ENCODE data around the gene HAP1. TPM values are rescaled to one million over a fixed set of nuclear protein-coding genes. Genes with fewer than 3 reads are reported as not detected.
"Not testable (repeated sequence)": the region's sequence is repeated elsewhere in the genome, so short reads cannot be mapped to it uniquely, and the experiment has no call there.

Gene HAP1
- total and polyA plus RNA-seq, 7 experiments from 2014 or later: 0.08 TPM; not detected in 6

GRCh38 chr17:41689497-41690299, 44.7 kb downstream of the HAP1 start:
- DNase-seq (peak in 8 of 9 donors; percentile 43 to 78 (median 68)), ATAC-seq (no peak)
- peaks cover 0 to 36% (median 0%) of the 10 kb centered on the region in 11 donors for H3K9me3 Mint-ChIP-seq
- CTCF ChIA-PET: interaction anchor here (0.6 to 5.9 kb wide), 5 partner anchors 11 to 1620 kb away, joined by 3 to 74 read pairs (median 4); no protein-coding TSS in a partner anchor
- no peaks in the 10 kb centered on the region for H3K27me3 ChIP-seq (ENCODE audit: control insufficient read depth in 2 of 2, insufficient read depth in 2 of 2, low read length in 2 of 2)
- peaks cover 34 to 58% (median 37%) of the 10 kb centered on the region in 3 experiments for H3K36me3 ChIP-seq (ENCODE audit: control insufficient read depth in 2 of 3, insufficient read depth in 3 of 3, low read length in 3 of 3)
- intact Hi-C loops (cut with micrococcal nuclease): loop anchor here (1.0 to 5.0 kb wide), 9 partner anchors 121 to 1698 kb away; partner anchors contain the start of genes P3H4 (in 2 of the 2), ACLY (in 1 of the 2), KLHL11 (in 1 of the 2) and NBR1 (in 1 of the 2)
- peaks cover 0 to 9% (median 0%) of the 10 kb centered on the region in 5 donors for H3K27me3 Mint-ChIP-seq
- H3K27ac ChIP-seq (ENCODE audit: low read depth, low read length): peak overlapping the region; percentile 99
- peak overlapping the region; percentile 90 to 99 (median 96) for H3K4me3 Mint-ChIP-seq
- peak overlapping the region; percentile 98 to 99 (median 99) for H3K27ac Mint-ChIP-seq
- peaks cover 8 to 40% (median 36%) of the 10 kb centered on the region in 5 donors for H3K36me3 Mint-ChIP-seq
- POLR2A ChIA-PET: interaction anchor here (0.5 to 7.3 kb wide), 43 partner anchors 8 to 1583 kb away, joined by 3 to 255 read pairs (median 4); partner anchors contain the start of genes ACLY, DNAJC7, JUP and KLHL11
- peaks cover 22 to 25% of the 10 kb centered on the region in 2 donors for H3K4me1 ChIP-seq (ENCODE audit: control insufficient read depth in 2 of 2, insufficient read depth in 2 of 2, low read length in 2 of 2)
- peaks cover 13 to 41% (median 35%) of the 10 kb centered on the region in 7 donors for H3K4me1 Mint-ChIP-seq
- no peaks in the 10 kb centered on the region for H3K9me3 ChIP-seq (ENCODE audit: control insufficient read depth in 2 of 3, low read length in 3 of 3)
- H3K4me3 ChIP-seq (ENCODE audit: low read length): peak overlapping the region; percentile 86

- peak within 1 kb of the TSS; percentile 99 for H3K27ac ChIP-seq (ENCODE audit: low read depth, low read length)
- peak; percentile 85 for ATAC-seq
- peaks cover 13 to 43% (median 35%) of the 10 kb centered on the region in 7 donors for H3K4me1 Mint-ChIP-seq
Measured at GRCh38 chr17:41688641-41689496, 45.6 kb downstream of the HAP1 start, which contains the start of gene EIF1. Gene EIF1, plus strand, starts transcription at chr17:41688885. Its CDS starts 154 bp downstream, at chr17:41689039.

GRCh38 chr17:41687828-41688640, 46.4 kb downstream of the HAP1 start:
- peaks cover 22 to 25% of the 10 kb centered on the region in 2 donors for H3K4me1 ChIP-seq (ENCODE audit: control insufficient read depth in 2 of 2, insufficient read depth in 2 of 2, low read length in 2 of 2)
- Mint-ChIP-seq H3K4me3 (peak overlapping the region; percentile 90 to 99 (median 96)), H3K36me3 (peaks cover 8 to 34% (median 33%) of the 10 kb centered on the region in 5 donors), H3K4me1 (peaks cover 13 to 47% (median 35%) of the 10 kb centered on the region in 7 donors), H3K27ac (peak overlapping the region; percentile 98 to 99 (median 99)), H3K9me3 (peaks cover 0 to 23% (median 0%) of the 10 kb centered on the region in 11 donors), H3K27me3 (peaks cover 0 to 9% (median 0%) of the 10 kb centered on the region in 5 donors)
- ATAC-seq (peak; percentile 1), DNase-seq (peak in 7 of 9 donors; percentile 29 to 76 (median 66))
- POLR2A ChIA-PET: interaction anchor here (0.6 to 7.3 kb wide), 50 partner anchors 10 to 1771 kb away, joined by 3 to 255 read pairs (median 4); partner anchors contain the start of genes BECN1, DNAJC7, FKBP10 and JUP
- no peaks in the 10 kb centered on the region for H3K9me3 ChIP-seq (ENCODE audit: control insufficient read depth in 2 of 3, low read length in 3 of 3)
- CTCF ChIA-PET: interaction anchor here (0.9 to 5.9 kb wide), 5 partner anchors 10 to 832 kb away, joined by 3 to 74 read pairs (median 4); no protein-coding TSS in a partner anchor
- H3K27ac ChIP-seq (ENCODE audit: low read depth, low read length): peak overlapping the region; percentile 99
- H3K4me3 ChIP-seq (ENCODE audit: low read length): peak overlapping the region; percentile 79
- peaks cover 30 to 43% (median 37%) of the 10 kb centered on the region in 3 experiments for H3K36me3 ChIP-seq (ENCODE audit: control insufficient read depth in 2 of 3, insufficient read depth in 3 of 3, low read length in 3 of 3)
- no peaks in the 10 kb centered on the region for H3K27me3 ChIP-seq (ENCODE audit: control insufficient read depth in 2 of 2, insufficient read depth in 2 of 2, low read length in 2 of 2)
- intact Hi-C loops (cut with micrococcal nuclease): loop anchor here (1.0 to 5.0 kb wide), 11 partner anchors 9 to 1699 kb away; partner anchors contain the start of genes ACLY (in 1 of the 2), KLHL11 (in 1 of the 2), NBR1 (in 1 of the 2) and P3H4 (in 1 of the 2)

More at GRCh38 chr17:41688641-41689496, 45.6 kb downstream of the HAP1 start, which contains the start of gene EIF1:
- intact Hi-C loops (cut with micrococcal nuclease): loop anchor here (1.0 to 5.0 kb wide), 12 partner anchors 10 to 1698 kb away; partner anchors contain the start of genes P3H4 (in 2 of the 2), ACLY (in 1 of the 2), KLHL11 (in 1 of the 2) and NBR1 (in 1 of the 2)
- Mint-ChIP-seq H3K9me3 (peaks cover 0 to 30% (median 0%) of the 10 kb centered on the region in 11 donors), H3K4me3 (peak within 1 kb of the TSS; percentile 90 to 99 (median 96)), H3K27ac (peak within 1 kb of the TSS; percentile 98 to 99 (median 99)), H3K36me3 (peaks cover 8 to 36% (median 33%) of the 10 kb centered on the region in 5 donors), H3K27me3 (peaks cover 0 to 9% (median 0%) of the 10 kb centered on the region in 5 donors)
- DNase-seq: peak; percentile 98 to 100 (median 99)
- peaks cover 22 to 25% of the 10 kb centered on the region in 2 donors for H3K4me1 ChIP-seq (ENCODE audit: control insufficient read depth in 2 of 2, insufficient read depth in 2 of 2, low read length in 2 of 2)
- H3K36me3 ChIP-seq (ENCODE audit: control insufficient read depth in 2 of 3, insufficient read depth in 3 of 3, low read length in 3 of 3): peaks cover 34 to 52% (median 37%) of the 10 kb centered on the region in 3 experiments
- H3K4me3 ChIP-seq (ENCODE audit: low read length): peak within 1 kb of the TSS; percentile 86
- ChIA-PET POLR2A (interaction anchor here (0.6 to 7.3 kb wide), 69 partner anchors 9 to 1771 kb away, joined by 3 to 255 read pairs (median 4); partner anchors contain the start of genes ACLY, BECN1, DNAJC7 and FKBP10), CTCF (interaction anchor here (0.9 to 5.9 kb wide), 6 partner anchors 10 to 833 kb away, joined by 3 to 74 read pairs (median 4); no protein-coding TSS in a partner anchor)
- no peaks in the 10 kb centered on the region for H3K9me3 ChIP-seq (ENCODE audit: control insufficient read depth in 2 of 3, low read length in 3 of 3)
- H3K27me3 ChIP-seq (ENCODE audit: control insufficient read depth in 2 of 2, insufficient read depth in 2 of 2, low read length in 2 of 2): no peaks in the 10 kb centered on the region

GRCh38 chr17:41686281-41686680, 48.2 kb downstream of the HAP1 start:
- no peak overlapping the region for H3K27ac ChIP-seq (ENCODE audit: low read depth, low read length)
- H3K27me3 Mint-ChIP-seq: peaks cover 0 to 9% (median 0%) of the 10 kb centered on the region in 5 donors
- H3K9me3 ChIP-seq (ENCODE audit: control insufficient read depth in 2 of 3, low read length in 3 of 3): no peaks in the 10 kb centered on the region
- peaks cover 22 to 25% of the 10 kb centered on the region in 2 donors for H3K4me1 ChIP-seq (ENCODE audit: control insufficient read depth in 2 of 2, insufficient read depth in 2 of 2, low read length in 2 of 2)
- H3K4me3 ChIP-seq (ENCODE audit: low read length): no peak overlapping the region
- intact Hi-C loops (cut with micrococcal nuclease): loop anchor here in 1 of 2 donors (5.0 kb wide), 2 partner anchors 1344 to 1701 kb away; no protein-coding TSS in a partner anchor
- ATAC-seq (no peak), DNase-seq (no peak)
- H3K27ac Mint-ChIP-seq: peak overlapping the region in 2 of 9 donors; percentile 38 to 99
- peaks cover 0 to 14% (median 0%) of the 10 kb centered on the region in 11 donors for H3K9me3 Mint-ChIP-seq
- H3K4me3 Mint-ChIP-seq: no peak overlapping the region
- H3K4me1 Mint-ChIP-seq: peaks cover 13 to 46% (median 22%) of the 10 kb centered on the region in 7 donors
- CTCF ChIA-PET: interaction anchor here (0.6 kb wide), 1 partner anchor 19 kb away, joined by 3 read pairs; no protein-coding TSS in a partner anchor
- H3K36me3 Mint-ChIP-seq: peaks cover 4 to 21% (median 17%) of the 10 kb centered on the region in 5 donors
- POLR2A ChIA-PET: interaction anchor here (1.9 kb wide), 1 partner anchor 19 kb away, joined by 5 read pairs; no protein-coding TSS in a partner anchor
- H3K27me3 ChIP-seq (ENCODE audit: control insufficient read depth in 2 of 2, insufficient read depth in 2 of 2, low read length in 2 of 2): no peaks in the 10 kb centered on the region
- H3K36me3 ChIP-seq (ENCODE audit: control insufficient read depth in 2 of 3, insufficient read depth in 3 of 3, low read length in 3 of 3): peaks cover 19 to 26% (median 20%) of the 10 kb centered on the region in 3 experiments

- not testable (repeated sequence) for DNase-seq
Measured at GRCh38 chr17:41685753-41686152, 48.7 kb downstream of the HAP1 start.

More at GRCh38 chr17:41685753-41686152, 48.7 kb downstream of the HAP1 start:
- not testable (repeated sequence) for ATAC-seq; H3K27me3 ChIP-seq (ENCODE audit: control insufficient read depth in 2 of 2, insufficient read depth in 2 of 2, low read length in 2 of 2); H3K4me3 Mint-ChIP-seq; H3K27me3 Mint-ChIP-seq; H3K27ac ChIP-seq (ENCODE audit: low read depth, low read length); H3K4me3 ChIP-seq (ENCODE audit: low read length); H3K9me3 ChIP-seq (ENCODE audit: control insufficient read depth in 2 of 3, low read length in 3 of 3)
- H3K4me1 Mint-ChIP-seq: peaks cover 13 to 42% (median 17%) of the 10 kb centered on the region in 7 donors
- CTCF ChIA-PET: interaction anchor here (0.6 to 1.4 kb wide), 3 partner anchors 16 to 20 kb away, joined by 3 to 4 read pairs (median 3); no protein-coding TSS in a partner anchor
- Histone ChIP-seq H3K4me1 (ENCODE audit: control insufficient read depth in 2 of 2, insufficient read depth in 2 of 2, low read length in 2 of 2) (peaks cover 17 to 21% of the 10 kb centered on the region in 2 donors), H3K36me3 (ENCODE audit: control insufficient read depth in 2 of 3, insufficient read depth in 3 of 3, low read length in 3 of 3) (peaks cover 14 to 20% (median 15%) of the 10 kb centered on the region in 3 experiments)
- H3K27ac Mint-ChIP-seq: peak overlapping the region in 1 of 9 donors; percentile 38
- intact Hi-C loops (cut with micrococcal nuclease): loop anchor here in 1 of 2 donors (5.0 kb wide), 2 partner anchors 1343 to 1702 kb away; no protein-coding TSS in a partner anchor
- POLR2A ChIA-PET: interaction anchor here (1.3 to 1.9 kb wide), 2 partner anchors 19 to 21 kb away, joined by 5 to 7 read pairs; no protein-coding TSS in a partner anchor
- peaks cover 0 to 14% (median 0%) of the 10 kb centered on the region in 11 donors for H3K9me3 Mint-ChIP-seq
- peaks cover 4 to 16% (median 13%) of the 10 kb centered on the region in 5 donors for H3K36me3 Mint-ChIP-seq

Measured in naive thymus-derived CD4-positive, alpha-beta T cell (primary cell).